Measurements from ENCODE around the gene KCTD16.

Gene KCTD16

DNA sequence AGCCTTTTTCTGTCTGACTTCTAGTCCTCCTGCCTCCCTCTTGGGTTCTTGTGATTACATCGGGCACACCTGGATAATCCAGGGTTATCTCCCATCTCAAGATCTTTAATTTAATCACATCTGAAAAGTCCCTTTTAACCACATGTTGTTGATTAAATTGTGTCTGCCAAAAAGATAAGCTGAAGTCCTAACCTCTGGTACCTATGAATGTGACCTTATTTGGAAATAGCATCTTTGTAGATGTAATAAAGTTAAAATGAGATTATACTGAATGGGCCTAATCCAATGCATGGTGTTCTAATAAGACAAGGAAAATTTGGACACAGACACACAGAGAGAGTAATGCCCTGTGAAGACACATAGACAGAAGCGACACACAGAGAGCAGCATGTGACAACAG, 232.4 kb downstream of the KCTD16 start:
- ChIA-PET POLR2A (no interaction called here), CTCF (no interaction called here)
- TF ChIP-seq KLF16 (tag by site-specific recombination; IDR thresholded peaks at IDR 0.05) = no peak

DNA sequence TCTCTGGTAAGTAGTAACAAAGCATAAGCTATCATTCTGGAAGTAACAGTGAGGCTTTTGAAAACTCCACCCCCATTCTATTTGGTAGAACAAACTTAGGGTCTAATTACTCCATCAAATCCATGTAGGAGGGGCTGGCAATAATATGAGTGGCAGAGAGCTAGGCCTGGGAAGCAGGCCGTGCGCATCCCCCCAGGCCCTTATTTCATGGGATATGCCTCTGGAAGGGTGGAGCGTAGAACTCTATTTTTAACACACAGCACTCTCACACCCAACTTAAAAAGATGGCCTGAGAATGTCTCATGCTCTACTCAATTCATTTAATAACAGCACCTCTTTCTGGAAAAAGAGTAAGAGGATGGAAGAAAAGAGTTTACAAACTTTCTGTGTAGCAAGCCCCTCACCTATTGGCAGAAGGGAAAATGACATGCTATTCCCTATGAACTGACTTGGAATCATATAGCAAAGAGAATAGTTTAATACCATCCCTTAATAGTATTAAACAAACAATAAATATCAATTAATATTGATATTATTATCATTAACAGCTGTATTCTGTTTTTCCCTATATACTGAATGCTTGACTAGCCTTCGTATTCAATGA, 233.2 kb downstream of the KCTD16 start:
- TF ChIP-seq ZNF549 (tag by site-specific recombination; IDR thresholded peaks at IDR 0.05) = no peak
- no peak for TF ChIP-seq GLIS2 (tag by site-specific recombination; IDR thresholded peaks at IDR 0.05)
- TF ChIP-seq HOXA7 (CRISPR knock-in tag; IDR thresholded peaks at IDR 0.05; ENCODE audit: borderline replicate concordance) = no peak
- no peak for TF ChIP-seq ZNF157 (tag by site-specific recombination; IDR thresholded peaks at IDR 0.05)
- no peak for TF ChIP-seq ZNF140 (tag by site-specific recombination; IDR thresholded peaks at IDR 0.05)
- no peak for TF ChIP-seq ZNF501 (tag by site-specific recombination; IDR thresholded peaks at IDR 0.05)
- no peak for TF ChIP-seq EGR2 (tag by site-specific recombination; IDR thresholded peaks at IDR 0.05; ENCODE audit: low read depth)
- no peak for TF ChIP-seq SP2 (tag by site-specific recombination; IDR thresholded peaks at IDR 0.05)
- no peak for TF ChIP-seq RBAK (tag by site-specific recombination; IDR thresholded peaks at IDR 0.05)
- TF ChIP-seq ZNF521 (tag by site-specific recombination; IDR thresholded peaks at IDR 0.05) = no peak
- TF ChIP-seq ZNF23 (tag by site-specific recombination; IDR thresholded peaks at IDR 0.05; ENCODE audit: borderline replicate concordance) = no peak
- TF ChIP-seq HOXC10 (CRISPR knock-in tag; IDR thresholded peaks at IDR 0.05) = no peak
- no peak for TF ChIP-seq TCF7L2 (IDR thresholded peaks at IDR 0.05; ENCODE audit: borderline replicate concordance, low read depth, low read length)
- no peaks in the 10 kb centered on the region for H3K36me3 ChIP-seq (ENCODE audit: control insufficient read depth in 2 of 2, insufficient read depth in 1 of 2, low read length in 2 of 2)
- H3K27ac ChIP-seq (ENCODE audit: extremely low read depth, low read depth, low read length) = no peak overlapping the region
- H3K9me3 ChIP-seq (ENCODE audit: control insufficient read depth, insufficient read depth, low read depth, low read length) = no peaks in the 10 kb centered on the region
- no peak overlapping the region for H3K4me3 ChIP-seq (ENCODE audit: low read depth, low read length)
- ChIA-PET POLR2A (no interaction called here), CTCF (no interaction called here)
- no peaks in the 10 kb centered on the region for H3K4me1 ChIP-seq (ENCODE audit: control insufficient read depth, insufficient read depth, low read length)

More for the DNA sequence above, 232.4 kb downstream of the KCTD16 start:
- Histone ChIP-seq H3K36me3 (ENCODE audit: control insufficient read depth in 2 of 2, insufficient read depth in 1 of 2, low read length in 2 of 2) (no peaks in the 10 kb centered on the region), H3K9me3 (ENCODE audit: control insufficient read depth, insufficient read depth, low read depth, low read length) (no peaks in the 10 kb centered on the region), H3K4me1 (ENCODE audit: control insufficient read depth, insufficient read depth, low read length) (no peaks in the 10 kb centered on the region), H3K27ac (ENCODE audit: extremely low read depth, low read depth, low read length) (no peak overlapping the region), H3K4me3 (ENCODE audit: low read depth, low read length) (no peak overlapping the region)

DNA sequence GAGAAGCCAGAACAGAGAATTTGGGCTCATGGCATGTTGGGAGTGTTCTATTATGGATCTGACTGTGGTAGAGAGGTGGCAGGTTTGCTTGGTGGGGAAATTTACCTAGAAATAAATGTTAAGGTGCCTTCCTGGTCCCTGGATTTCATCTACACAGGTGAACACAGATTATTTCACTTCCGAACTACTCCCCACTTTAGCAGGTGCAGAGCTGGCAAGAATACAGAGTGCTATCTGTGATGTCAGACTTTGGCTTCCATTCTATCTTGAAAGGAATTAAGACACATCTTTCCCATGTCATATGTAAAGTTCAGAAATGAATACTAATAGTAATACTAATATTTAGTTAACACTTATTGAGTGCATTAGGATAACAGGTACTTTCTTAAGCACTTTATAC, 234.0 kb downstream of the KCTD16 start:
- ChIA-PET POLR2A (no interaction called here), CTCF (interaction anchor here (0.6 kb wide), 1 partner anchor 74 kb away, joined by 5 read pairs; no protein-coding TSS in a partner anchor)
- Histone ChIP-seq H3K9me3 (ENCODE audit: control insufficient read depth, insufficient read depth, low read depth, low read length) (no peaks in the 10 kb centered on the region), H3K36me3 (ENCODE audit: control insufficient read depth in 2 of 2, insufficient read depth in 1 of 2, low read length in 2 of 2) (no peaks in the 10 kb centered on the region), H3K27ac (ENCODE audit: extremely low read depth, low read depth, low read length) (no peak overlapping the region), H3K4me1 (ENCODE audit: control insufficient read depth, insufficient read depth, low read length) (no peaks in the 10 kb centered on the region), H3K4me3 (ENCODE audit: low read depth, low read length) (no peak overlapping the region)
- TF ChIP-seq, protein P1, sequence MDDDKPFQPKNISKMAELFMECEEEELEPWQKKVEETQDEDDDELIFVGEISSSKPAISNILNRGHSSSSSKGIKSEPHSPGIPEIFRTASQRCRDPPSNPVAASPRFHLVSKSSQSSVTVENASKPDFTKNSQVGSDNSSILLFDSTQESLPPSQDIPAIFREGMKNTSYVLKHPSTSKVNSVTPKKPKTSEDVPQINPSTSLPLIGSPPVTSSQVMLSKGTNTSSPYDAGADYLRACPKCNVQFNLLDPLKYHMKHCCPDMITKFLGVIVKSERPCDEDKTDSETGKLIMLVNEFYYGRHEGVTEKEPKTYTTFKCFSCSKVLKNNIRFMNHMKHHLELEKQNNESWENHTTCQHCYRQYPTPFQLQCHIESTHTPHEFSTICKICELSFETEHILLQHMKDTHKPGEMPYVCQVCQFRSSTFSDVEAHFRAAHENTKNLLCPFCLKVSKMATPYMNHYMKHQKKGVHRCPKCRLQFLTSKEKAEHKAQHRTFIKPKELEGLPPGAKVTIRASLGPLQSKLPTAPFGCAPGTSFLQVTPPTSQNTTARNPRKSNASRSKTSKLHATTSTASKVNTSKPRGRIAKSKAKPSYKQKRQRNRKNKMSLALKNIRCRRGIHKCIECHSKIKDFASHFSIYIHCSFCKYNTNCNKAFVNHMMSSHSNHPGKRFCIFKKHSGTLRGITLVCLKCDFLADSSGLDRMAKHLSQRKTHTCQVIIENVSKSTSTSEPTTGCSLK (tag by site-specific recombination; IDR thresholded peaks at IDR 0.05) = no peak
- TF ChIP-seq ZNF654 (tag by site-specific recombination; IDR thresholded peaks at IDR 0.05; ENCODE audit: low read depth) (no peak), FEZF1 (tag by site-specific recombination; IDR thresholded peaks at IDR 0.05) (no peak), SP3 (tag by site-specific recombination; IDR thresholded peaks at IDR 0.05) (no peak), IKZF3 (tag by site-specific recombination; IDR thresholded peaks at IDR 0.05) (no peak), ZNF558 (tag by site-specific recombination; IDR thresholded peaks at IDR 0.05) (no peak), ZNF239 (tag by site-specific recombination; IDR thresholded peaks at IDR 0.05) (no peak), ZNF48 (tag by site-specific recombination; IDR thresholded peaks at IDR 0.05) (no peak), ZNF202 (tag by site-specific recombination; IDR thresholded peaks at IDR 0.05; ENCODE audit: borderline replicate concordance) (no peak), ZFP3 (tag by site-specific recombination; IDR thresholded peaks at IDR 0.05; ENCODE audit: low read depth) (no peak), ZNF169 (tag by site-specific recombination; IDR thresholded peaks at IDR 0.05) (no peak)
- TF ChIP-seq, protein P2, sequence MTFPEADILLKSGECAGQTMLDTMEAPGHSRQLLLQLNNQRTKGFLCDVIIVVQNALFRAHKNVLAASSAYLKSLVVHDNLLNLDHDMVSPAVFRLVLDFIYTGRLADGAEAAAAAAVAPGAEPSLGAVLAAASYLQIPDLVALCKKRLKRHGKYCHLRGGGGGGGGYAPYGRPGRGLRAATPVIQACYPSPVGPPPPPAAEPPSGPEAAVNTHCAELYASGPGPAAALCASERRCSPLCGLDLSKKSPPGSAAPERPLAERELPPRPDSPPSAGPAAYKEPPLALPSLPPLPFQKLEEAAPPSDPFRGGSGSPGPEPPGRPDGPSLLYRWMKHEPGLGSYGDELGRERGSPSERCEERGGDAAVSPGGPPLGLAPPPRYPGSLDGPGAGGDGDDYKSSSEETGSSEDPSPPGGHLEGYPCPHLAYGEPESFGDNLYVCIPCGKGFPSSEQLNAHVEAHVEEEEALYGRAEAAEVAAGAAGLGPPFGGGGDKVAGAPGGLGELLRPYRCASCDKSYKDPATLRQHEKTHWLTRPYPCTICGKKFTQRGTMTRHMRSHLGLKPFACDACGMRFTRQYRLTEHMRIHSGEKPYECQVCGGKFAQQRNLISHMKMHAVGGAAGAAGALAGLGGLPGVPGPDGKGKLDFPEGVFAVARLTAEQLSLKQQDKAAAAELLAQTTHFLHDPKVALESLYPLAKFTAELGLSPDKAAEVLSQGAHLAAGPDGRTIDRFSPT (tag by site-specific recombination; IDR thresholded peaks at IDR 0.05) = no peak
- TF ChIP-seq, protein P3, sequence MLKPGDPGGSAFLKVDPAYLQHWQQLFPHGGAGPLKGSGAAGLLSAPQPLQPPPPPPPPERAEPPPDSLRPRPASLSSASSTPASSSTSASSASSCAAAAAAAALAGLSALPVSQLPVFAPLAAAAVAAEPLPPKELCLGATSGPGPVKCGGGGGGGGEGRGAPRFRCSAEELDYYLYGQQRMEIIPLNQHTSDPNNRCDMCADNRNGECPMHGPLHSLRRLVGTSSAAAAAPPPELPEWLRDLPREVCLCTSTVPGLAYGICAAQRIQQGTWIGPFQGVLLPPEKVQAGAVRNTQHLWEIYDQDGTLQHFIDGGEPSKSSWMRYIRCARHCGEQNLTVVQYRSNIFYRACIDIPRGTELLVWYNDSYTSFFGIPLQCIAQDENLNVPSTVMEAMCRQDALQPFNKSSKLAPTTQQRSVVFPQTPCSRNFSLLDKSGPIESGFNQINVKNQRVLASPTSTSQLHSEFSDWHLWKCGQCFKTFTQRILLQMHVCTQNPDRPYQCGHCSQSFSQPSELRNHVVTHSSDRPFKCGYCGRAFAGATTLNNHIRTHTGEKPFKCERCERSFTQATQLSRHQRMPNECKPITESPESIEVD (tag by site-specific recombination; IDR thresholded peaks at IDR 0.05) = no peak
